ENCODE data around the gene PCK1. TPM values are rescaled to one million over a fixed set of nuclear protein-coding genes. Genes with fewer than 3 reads are reported as not detected.

The PCK1 gene
- total and polyA plus RNA-seq, 2 of the 13 experiments (the other 11 are each of a cell fraction or from before 2014, with no cell fraction given), result 6.5 to 12.6 TPM

GRCh38 chr20:57555457-57556184, 5.3 kb upstream of the PCK1 start (continued):
- TF ChIP-seq TBL1XR1 (IDR thresholded peaks at IDR 0.05; ENCODE audit: borderline replicate concordance, low read length, partially characterized antibody) (peak; percentile 84), GATAD1 (CRISPR knock-in tag; IDR thresholded peaks at IDR 0.05) (no peak), SMYD3 (CRISPR knock-in tag; IDR thresholded peaks at IDR 0.05) (no peak), ZGPAT (CRISPR knock-in tag; IDR thresholded peaks at IDR 0.05) (no peak), PBX2 (CRISPR knock-in tag; IDR thresholded peaks at IDR 0.05) (0 out of 2 replicates have a peak, but pooled peaks have one; percentile 13), ZNF530 (CRISPR knock-in tag; IDR thresholded peaks at IDR 0.05; ENCODE audit: low read depth) (no peak), ZNF326 (CRISPR knock-in tag; IDR thresholded peaks at IDR 0.05; ENCODE audit: borderline replicate concordance) (no peak), FLYWCH1 (CRISPR knock-in tag; IDR thresholded peaks at IDR 0.05) (no peak), CBX2 (IDR thresholded peaks at IDR 0.05; ENCODE audit: low read depth, low read length) (0 out of 2 replicates have a peak, but pooled peaks have one; percentile 32), CBX2 (CRISPR knock-in tag; IDR thresholded peaks at IDR 0.05; ENCODE audit: low read depth) (peak; percentile 17; the same call in 1 of the 2 replicates), FOXK1 (CRISPR knock-in tag; IDR thresholded peaks at IDR 0.05; ENCODE audit: borderline replicate concordance, low read depth) (peak; percentile 85), ZBTB20 (CRISPR knock-in tag; IDR thresholded peaks at IDR 0.05; ENCODE audit: borderline replicate concordance, low read depth) (no peak; the same call in 1 of the 2 replicates), ZNF619 (CRISPR knock-in tag; IDR thresholded peaks at IDR 0.05) (0 out of 2 replicates have a peak, but pooled peaks have one; percentile 35), AGO1 (IDR thresholded peaks at IDR 0.05; ENCODE audit: low read depth, low read length, poor library complexity, severe bottlenecking) (no peak), ZBTB2 (CRISPR knock-in tag; IDR thresholded peaks at IDR 0.05; ENCODE audit: low read depth) (no peak), NR2C2 (CRISPR knock-in tag; IDR thresholded peaks at IDR 0.05; ENCODE audit: borderline replicate concordance) (0 out of 2 replicates have a peak, but pooled peaks have one; percentile 32), CCDC6 (CRISPR knock-in tag; IDR thresholded peaks at IDR 0.05) (no peak), ZSCAN5A (CRISPR knock-in tag; IDR thresholded peaks at IDR 0.05; ENCODE audit: borderline replicate concordance) (no peak)
- TF ChIP-seq, protein P1, sequence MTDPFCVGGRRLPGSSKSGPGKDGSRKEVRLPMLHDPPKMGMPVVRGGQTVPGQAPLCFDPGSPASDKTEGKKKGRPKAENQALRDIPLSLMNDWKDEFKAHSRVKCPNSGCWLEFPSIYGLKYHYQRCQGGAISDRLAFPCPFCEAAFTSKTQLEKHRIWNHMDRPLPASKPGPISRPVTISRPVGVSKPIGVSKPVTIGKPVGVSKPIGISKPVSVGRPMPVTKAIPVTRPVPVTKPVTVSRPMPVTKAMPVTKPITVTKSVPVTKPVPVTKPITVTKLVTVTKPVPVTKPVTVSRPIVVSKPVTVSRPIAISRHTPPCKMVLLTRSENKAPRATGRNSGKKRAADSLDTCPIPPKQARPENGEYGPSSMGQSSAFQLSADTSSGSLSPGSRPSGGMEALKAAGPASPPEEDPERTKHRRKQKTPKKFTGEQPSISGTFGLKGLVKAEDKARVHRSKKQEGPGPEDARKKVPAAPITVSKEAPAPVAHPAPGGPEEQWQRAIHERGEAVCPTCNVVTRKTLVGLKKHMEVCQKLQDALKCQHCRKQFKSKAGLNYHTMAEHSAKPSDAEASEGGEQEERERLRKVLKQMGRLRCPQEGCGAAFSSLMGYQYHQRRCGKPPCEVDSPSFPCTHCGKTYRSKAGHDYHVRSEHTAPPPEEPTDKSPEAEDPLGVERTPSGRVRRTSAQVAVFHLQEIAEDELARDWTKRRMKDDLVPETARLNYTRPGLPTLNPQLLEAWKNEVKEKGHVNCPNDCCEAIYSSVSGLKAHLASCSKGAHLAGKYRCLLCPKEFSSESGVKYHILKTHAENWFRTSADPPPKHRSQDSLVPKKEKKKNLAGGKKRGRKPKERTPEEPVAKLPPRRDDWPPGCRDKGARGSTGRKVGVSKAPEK (CRISPR knock-in tag; IDR thresholded peaks at IDR 0.05; ENCODE audit: borderline replicate concordance), result no peak
